ENCODE measurements around the gene ASB8. TPM values are rescaled to one million over a fixed set of nuclear protein-coding genes. Genes with fewer than 3 reads are reported as not detected.

The ASB8 gene
- total and polyA plus RNA-seq, 9 of the 15 experiments (the other 6 are each of a cell fraction or from before 2014, with no cell fraction given), result 13.3 to 29.0 (median 19.6) TPM

DNA sequence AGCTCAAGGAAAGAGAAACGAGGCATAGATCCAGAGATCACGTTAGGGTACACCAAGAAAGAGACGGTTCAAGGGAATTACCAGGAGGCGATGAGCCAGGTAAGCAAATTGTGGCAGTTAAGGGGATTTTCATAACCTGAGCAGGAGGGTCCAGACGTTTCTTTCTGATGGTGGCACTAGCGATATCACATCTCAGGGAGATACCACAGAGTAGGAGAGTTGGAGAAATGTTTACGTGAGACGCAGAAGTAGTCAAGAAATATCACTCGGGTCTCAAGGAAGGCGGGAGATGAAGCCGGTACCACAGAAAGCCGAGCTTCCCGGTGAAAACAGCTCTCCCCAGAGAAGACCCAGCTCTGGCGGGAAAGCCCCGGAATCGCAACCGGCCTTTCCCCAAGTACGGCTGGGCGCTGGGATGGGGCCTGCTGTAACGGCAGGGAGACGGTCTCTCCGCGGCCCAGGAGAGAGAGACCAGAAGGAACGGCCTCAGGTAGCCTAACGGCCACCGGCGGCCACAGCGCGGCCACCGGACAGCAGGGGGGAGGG is 51.9 kb downstream of the ASB8 start (continued):
- TF ChIP-seq, protein P1, sequence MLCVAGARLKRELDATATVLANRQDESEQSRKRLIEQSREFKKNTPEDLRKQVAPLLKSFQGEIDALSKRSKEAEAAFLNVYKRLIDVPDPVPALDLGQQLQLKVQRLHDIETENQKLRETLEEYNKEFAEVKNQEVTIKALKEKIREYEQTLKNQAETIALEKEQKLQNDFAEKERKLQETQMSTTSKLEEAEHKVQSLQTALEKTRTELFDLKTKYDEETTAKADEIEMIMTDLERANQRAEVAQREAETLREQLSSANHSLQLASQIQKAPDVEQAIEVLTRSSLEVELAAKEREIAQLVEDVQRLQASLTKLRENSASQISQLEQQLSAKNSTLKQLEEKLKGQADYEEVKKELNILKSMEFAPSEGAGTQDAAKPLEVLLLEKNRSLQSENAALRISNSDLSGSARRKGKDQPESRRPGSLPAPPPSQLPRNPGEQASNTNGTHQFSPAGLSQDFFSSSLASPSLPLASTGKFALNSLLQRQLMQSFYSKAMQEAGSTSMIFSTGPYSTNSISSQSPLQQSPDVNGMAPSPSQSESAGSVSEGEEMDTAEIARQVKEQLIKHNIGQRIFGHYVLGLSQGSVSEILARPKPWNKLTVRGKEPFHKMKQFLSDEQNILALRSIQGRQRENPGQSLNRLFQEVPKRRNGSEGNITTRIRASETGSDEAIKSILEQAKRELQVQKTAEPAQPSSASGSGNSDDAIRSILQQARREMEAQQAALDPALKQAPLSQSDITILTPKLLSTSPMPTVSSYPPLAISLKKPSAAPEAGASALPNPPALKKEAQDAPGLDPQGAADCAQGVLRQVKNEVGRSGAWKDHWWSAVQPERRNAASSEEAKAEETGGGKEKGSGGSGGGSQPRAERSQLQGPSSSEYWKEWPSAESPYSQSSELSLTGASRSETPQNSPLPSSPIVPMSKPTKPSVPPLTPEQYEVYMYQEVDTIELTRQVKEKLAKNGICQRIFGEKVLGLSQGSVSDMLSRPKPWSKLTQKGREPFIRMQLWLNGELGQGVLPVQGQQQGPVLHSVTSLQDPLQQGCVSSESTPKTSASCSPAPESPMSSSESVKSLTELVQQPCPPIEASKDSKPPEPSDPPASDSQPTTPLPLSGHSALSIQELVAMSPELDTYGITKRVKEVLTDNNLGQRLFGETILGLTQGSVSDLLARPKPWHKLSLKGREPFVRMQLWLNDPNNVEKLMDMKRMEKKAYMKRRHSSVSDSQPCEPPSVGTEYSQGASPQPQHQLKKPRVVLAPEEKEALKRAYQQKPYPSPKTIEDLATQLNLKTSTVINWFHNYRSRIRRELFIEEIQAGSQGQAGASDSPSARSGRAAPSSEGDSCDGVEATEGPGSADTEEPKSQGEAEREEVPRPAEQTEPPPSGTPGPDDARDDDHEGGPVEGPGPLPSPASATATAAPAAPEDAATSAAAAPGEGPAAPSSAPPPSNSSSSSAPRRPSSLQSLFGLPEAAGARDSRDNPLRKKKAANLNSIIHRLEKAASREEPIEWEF (CRISPR knock-in tag; IDR thresholded peaks at IDR 0.05), result no peak
- TF ChIP-seq TGIF2 (CRISPR knock-in tag; IDR thresholded peaks at IDR 0.05) (no peak), HOXB6 (CRISPR knock-in tag; IDR thresholded peaks at IDR 0.05; ENCODE audit: borderline replicate concordance) (no peak), ERF (CRISPR knock-in tag; IDR thresholded peaks at IDR 0.05) (0 out of 2 replicates have a peak, but pooled peaks have one; percentile 6), SIN3A (IDR thresholded peaks at IDR 0.05; ENCODE audit: borderline replicate concordance in 2 of 2, control insufficient read depth in 1 of 2, low read depth in 2 of 2, low read length in 2 of 2) (peak; percentile 26 to 44; a peak in 2 of 4 replicates), PHF20 (IDR thresholded peaks at IDR 0.05; ENCODE audit: partially characterized antibody) (no peak), ARID2 (IDR thresholded peaks at IDR 0.05) (0 out of 2 replicates have a peak, but pooled peaks have one; percentile 34), BCL6 (CRISPR knock-in tag; IDR thresholded peaks at IDR 0.05) (no peak), DPF2 (IDR thresholded peaks at IDR 0.05) (0 out of 2 replicates have a peak, but pooled peaks have one; percentile 3), SRSF1 (IDR thresholded peaks at IDR 0.05; ENCODE audit: low read depth, low read length) (no peak), NR1H2 (CRISPR knock-in tag; IDR thresholded peaks at IDR 0.05) (peak; percentile 28; the same call in 1 of the 2 replicates)
- TF ChIP-seq, protein P2, sequence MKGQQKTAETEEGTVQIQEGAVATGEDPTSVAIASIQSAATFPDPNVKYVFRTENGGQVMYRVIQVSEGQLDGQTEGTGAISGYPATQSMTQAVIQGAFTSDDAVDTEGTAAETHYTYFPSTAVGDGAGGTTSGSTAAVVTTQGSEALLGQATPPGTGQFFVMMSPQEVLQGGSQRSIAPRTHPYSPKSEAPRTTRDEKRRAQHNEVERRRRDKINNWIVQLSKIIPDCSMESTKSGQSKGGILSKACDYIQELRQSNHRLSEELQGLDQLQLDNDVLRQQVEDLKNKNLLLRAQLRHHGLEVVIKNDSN (CRISPR knock-in tag; IDR thresholded peaks at IDR 0.05), result no peak
- TF ChIP-seq, protein P3, sequence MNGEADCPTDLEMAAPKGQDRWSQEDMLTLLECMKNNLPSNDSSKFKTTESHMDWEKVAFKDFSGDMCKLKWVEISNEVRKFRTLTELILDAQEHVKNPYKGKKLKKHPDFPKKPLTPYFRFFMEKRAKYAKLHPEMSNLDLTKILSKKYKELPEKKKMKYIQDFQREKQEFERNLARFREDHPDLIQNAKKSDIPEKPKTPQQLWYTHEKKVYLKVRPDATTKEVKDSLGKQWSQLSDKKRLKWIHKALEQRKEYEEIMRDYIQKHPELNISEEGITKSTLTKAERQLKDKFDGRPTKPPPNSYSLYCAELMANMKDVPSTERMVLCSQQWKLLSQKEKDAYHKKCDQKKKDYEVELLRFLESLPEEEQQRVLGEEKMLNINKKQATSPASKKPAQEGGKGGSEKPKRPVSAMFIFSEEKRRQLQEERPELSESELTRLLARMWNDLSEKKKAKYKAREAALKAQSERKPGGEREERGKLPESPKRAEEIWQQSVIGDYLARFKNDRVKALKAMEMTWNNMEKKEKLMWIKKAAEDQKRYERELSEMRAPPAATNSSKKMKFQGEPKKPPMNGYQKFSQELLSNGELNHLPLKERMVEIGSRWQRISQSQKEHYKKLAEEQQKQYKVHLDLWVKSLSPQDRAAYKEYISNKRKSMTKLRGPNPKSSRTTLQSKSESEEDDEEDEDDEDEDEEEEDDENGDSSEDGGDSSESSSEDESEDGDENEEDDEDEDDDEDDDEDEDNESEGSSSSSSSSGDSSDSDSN (IDR thresholded peaks at IDR 0.05; ENCODE audit: borderline replicate concordance in 1 of 2, low read depth in 2 of 2, low read length in 2 of 2), result 0 out of 4 replicates have a peak, but pooled peaks of 1 of the 2 experiments have one; percentile 15
- TF ChIP-seq, protein P4, sequence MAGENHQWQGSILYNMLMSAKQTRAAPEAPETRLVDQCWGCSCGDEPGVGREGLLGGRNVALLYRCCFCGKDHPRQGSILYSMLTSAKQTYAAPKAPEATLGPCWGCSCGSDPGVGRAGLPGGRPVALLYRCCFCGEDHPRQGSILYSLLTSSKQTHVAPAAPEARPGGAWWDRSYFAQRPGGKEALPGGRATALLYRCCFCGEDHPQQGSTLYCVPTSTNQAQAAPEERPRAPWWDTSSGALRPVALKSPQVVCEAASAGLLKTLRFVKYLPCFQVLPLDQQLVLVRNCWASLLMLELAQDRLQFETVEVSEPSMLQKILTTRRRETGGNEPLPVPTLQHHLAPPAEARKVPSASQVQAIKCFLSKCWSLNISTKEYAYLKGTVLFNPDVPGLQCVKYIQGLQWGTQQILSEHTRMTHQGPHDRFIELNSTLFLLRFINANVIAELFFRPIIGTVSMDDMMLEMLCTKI (IDR thresholded peaks at IDR 0.05; ENCODE audit: partially characterized antibody), result no peak
- TF ChIP-seq, protein P5, sequence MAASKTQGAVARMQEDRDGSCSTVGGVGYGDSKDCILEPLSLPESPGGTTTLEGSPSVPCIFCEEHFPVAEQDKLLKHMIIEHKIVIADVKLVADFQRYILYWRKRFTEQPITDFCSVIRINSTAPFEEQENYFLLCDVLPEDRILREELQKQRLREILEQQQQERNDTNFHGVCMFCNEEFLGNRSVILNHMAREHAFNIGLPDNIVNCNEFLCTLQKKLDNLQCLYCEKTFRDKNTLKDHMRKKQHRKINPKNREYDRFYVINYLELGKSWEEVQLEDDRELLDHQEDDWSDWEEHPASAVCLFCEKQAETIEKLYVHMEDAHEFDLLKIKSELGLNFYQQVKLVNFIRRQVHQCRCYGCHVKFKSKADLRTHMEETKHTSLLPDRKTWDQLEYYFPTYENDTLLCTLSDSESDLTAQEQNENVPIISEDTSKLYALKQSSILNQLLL (CRISPR knock-in tag; IDR thresholded peaks at IDR 0.05; ENCODE audit: borderline replicate concordance), result no peak
